ENCODE results near the gene SP6. TPM values are rescaled to one million over a fixed set of nuclear protein-coding genes. Genes with fewer than 3 reads are reported as not detected.

The SP6 gene
- total and polyA plus RNA-seq, 9 donors, result 0.18 to 3.2 (median 1.2) TPM

DNA sequence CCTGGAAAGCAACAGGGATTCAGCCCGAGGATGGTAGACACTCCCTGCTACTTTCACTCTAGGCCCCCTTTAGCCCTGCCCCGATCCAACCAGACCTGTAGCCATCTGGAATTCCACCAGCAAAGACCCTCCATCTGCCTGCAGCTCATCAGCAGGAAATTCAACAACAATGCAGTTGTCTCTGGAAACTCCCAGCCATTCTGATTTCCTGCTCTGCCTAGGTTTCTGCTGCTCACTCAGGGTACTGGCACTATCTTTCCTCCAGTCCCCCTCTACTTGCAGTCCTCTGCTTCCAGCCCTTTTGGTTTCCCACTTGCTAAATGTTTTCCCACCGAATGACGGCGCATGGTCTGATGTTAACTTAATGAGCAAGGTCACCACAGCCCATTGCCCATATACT, 2.7 kb upstream of the SP6 start:
- 15% methylated on average over 5 of the region's 5 CpGs for whole genome bisulfite sequencing (ENCODE audit: insufficient coverage)
- Histone ChIP-seq H3K4me3 (ENCODE audit: low read length) (no peak overlapping the region), H3K27me3 (ENCODE audit: control insufficient read depth, insufficient read depth, low read length) (peaks cover 92% of the 10 kb centered on the region), H3K36me3 (ENCODE audit: control insufficient read depth, insufficient read depth, low read length) (no peaks in the 10 kb centered on the region), H3K9me3 (replicated peaks; ENCODE audit: control insufficient read depth, low read depth, low read length) (no peaks in the 10 kb centered on the region), H3K27ac (ENCODE audit: low read length) (no peak overlapping the region), H3K4me1 (ENCODE audit: control insufficient read depth, insufficient read depth, low read length) (peaks cover 14% of the 10 kb centered on the region)
- no peak for DNase-seq

DNA sequence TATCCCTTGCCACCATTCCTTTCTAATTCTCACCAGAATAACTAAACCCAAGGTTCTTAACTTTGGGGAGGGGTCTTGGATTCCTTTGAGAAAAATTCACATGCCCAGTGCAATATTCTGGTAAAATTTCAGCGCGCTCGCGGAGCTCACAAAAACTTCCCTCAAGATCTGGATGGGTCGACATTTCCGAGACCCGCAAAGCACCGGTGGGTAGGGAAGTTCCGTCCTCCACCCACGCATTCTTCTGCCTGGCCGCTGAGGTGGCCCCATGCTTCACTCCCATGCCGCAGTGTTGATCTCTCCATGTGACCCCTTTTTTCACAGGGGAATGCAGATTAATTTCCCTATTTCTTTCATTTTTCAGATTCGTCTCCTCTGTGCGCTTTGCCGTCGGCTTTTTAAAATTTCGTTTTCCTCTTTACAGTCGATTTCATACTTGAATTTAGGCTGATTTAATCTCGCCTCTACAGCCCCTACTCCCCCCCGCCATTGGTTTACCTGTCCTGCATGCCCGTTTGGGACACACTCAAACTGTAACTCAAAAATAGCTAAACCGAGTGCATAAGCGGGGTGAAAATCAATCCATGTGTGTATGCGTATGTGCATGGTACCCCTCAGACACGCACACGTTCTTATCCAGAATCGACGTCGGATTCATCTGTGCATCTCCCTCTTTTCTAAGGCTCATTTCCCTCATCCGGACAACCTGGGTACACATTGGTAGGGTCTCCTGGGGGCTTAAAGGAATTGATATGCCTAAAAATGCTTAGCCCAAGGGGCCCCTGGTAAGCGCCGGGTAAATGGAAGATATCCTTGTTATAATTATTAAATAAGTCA, 1.4 kb upstream of the SP6 start:
- Histone ChIP-seq H3K36me3 (ENCODE audit: control insufficient read depth, insufficient read depth, low read length) (no peaks in the 10 kb centered on the region), H3K4me3 (ENCODE audit: low read length) (no peak overlapping the region), H3K4me1 (ENCODE audit: control insufficient read depth, insufficient read depth, low read length) (peaks cover 14% of the 10 kb centered on the region), H3K9me3 (replicated peaks; ENCODE audit: control insufficient read depth, low read depth, low read length) (no peaks in the 10 kb centered on the region), H3K27ac (ENCODE audit: low read length) (no peak overlapping the region), H3K27me3 (ENCODE audit: control insufficient read depth, insufficient read depth, low read length) (peaks cover 97% of the 10 kb centered on the region)
- 21% methylated on average over 21 of the region's 32 CpGs for WGBS (ENCODE audit: insufficient coverage)
- DNase-seq, result no peak

DNA sequence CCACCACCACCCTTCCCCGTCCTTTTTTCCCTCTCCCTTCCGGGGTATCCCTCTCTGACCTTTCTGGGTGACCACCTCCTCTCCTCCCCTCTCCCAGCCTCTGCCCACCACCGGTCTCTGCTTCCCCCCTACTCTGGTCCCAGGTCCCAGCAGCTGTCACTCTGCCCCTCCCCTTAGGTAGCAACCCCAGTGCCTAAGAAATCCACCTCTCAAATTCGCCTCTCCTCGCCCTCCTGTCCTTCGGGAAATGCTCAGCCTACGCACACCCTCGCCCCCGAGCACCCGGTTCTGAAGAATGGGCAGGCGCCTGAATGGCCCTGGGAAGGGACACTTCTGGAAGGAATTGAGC, 775 bp upstream of the SP6 start:
- H3K9me3 ChIP-seq (replicated peaks; ENCODE audit: control insufficient read depth, low read depth, low read length), result no peaks in the 10 kb centered on the region
- no peaks in the 10 kb centered on the region for H3K36me3 ChIP-seq (ENCODE audit: control insufficient read depth, insufficient read depth, low read length)
- peaks cover 14% of the 10 kb centered on the region for H3K4me1 ChIP-seq (ENCODE audit: control insufficient read depth, insufficient read depth, low read length)
- peaks cover 98% of the 10 kb centered on the region for H3K27me3 ChIP-seq (ENCODE audit: control insufficient read depth, insufficient read depth, low read length)
- H3K27ac ChIP-seq (ENCODE audit: low read length), result no peak overlapping the region
- no peak for DNase-seq
- WGBS (ENCODE audit: insufficient coverage), result 17% methylated on average over 11 of the region's 11 CpGs
- H3K4me3 ChIP-seq (ENCODE audit: low read length), result no peak overlapping the region

DNA sequence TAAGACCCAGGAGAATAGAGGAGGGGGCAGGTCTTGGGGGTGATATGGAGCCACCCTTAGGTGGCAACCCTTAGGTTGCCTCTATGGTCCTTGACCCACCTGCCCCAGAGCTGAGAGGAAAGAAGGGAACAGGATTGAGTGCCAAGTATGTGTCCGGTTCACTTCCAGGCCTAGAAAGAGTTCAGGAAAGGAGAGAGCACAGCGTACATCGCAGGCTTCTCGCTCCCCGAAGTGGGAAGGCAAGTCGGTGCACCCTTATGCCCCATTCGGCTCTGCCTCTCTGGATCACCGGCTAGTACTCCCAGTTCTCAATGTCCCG, 631 bp downstream of the SP6 start:
- H3K9me3 ChIP-seq (replicated peaks; ENCODE audit: control insufficient read depth, low read depth, low read length), result no peaks in the 10 kb centered on the region
- H3K36me3 ChIP-seq (ENCODE audit: control insufficient read depth, insufficient read depth, low read length), result no peaks in the 10 kb centered on the region
- no peak overlapping the region for H3K27ac ChIP-seq (ENCODE audit: low read length)
- peaks cover 11% of the 10 kb centered on the region for H3K4me1 ChIP-seq (ENCODE audit: control insufficient read depth, insufficient read depth, low read length)
- H3K4me3 ChIP-seq (ENCODE audit: low read length), result peak overlapping the region; percentile 22
- H3K27me3 ChIP-seq (ENCODE audit: control insufficient read depth, insufficient read depth, low read length), result peaks cover 98% of the 10 kb centered on the region
- WGBS (ENCODE audit: insufficient coverage), result 19% methylated on average over 8 of the region's 9 CpGs
- no peak for DNase-seq

DNA sequence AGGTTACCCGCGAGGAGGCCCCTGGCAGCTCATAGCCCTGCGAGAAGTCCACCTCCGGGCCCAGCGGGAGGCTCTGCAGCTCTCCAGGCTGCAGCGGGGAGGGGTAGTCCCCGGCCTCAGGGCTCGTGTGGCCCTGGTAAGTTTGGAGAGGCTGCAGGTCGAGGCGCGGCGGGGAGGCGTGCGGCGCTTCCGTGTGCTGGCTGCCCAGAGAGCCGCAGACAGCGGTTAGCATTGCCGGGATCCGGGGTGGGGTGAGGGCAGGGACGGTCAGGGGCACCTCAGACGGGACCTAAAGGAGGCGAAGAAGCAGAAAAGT, 2.8 kb downstream of the SP6 start:
- no peak for DNase-seq
- Histone ChIP-seq H3K4me1 (ENCODE audit: control insufficient read depth, insufficient read depth, low read length) (peaks cover 19% of the 10 kb centered on the region), H3K27ac (ENCODE audit: low read length) (no peak overlapping the region), H3K4me3 (ENCODE audit: low read length) (no peak overlapping the region), H3K36me3 (ENCODE audit: control insufficient read depth, insufficient read depth, low read length) (no peaks in the 10 kb centered on the region), H3K27me3 (ENCODE audit: control insufficient read depth, insufficient read depth, low read length) (peaks cover 91% of the 10 kb centered on the region), H3K9me3 (replicated peaks; ENCODE audit: control insufficient read depth, low read depth, low read length) (no peaks in the 10 kb centered on the region)
- 22% methylated on average over 19 of the region's 23 CpGs for WGBS (ENCODE audit: insufficient coverage)

DNA sequence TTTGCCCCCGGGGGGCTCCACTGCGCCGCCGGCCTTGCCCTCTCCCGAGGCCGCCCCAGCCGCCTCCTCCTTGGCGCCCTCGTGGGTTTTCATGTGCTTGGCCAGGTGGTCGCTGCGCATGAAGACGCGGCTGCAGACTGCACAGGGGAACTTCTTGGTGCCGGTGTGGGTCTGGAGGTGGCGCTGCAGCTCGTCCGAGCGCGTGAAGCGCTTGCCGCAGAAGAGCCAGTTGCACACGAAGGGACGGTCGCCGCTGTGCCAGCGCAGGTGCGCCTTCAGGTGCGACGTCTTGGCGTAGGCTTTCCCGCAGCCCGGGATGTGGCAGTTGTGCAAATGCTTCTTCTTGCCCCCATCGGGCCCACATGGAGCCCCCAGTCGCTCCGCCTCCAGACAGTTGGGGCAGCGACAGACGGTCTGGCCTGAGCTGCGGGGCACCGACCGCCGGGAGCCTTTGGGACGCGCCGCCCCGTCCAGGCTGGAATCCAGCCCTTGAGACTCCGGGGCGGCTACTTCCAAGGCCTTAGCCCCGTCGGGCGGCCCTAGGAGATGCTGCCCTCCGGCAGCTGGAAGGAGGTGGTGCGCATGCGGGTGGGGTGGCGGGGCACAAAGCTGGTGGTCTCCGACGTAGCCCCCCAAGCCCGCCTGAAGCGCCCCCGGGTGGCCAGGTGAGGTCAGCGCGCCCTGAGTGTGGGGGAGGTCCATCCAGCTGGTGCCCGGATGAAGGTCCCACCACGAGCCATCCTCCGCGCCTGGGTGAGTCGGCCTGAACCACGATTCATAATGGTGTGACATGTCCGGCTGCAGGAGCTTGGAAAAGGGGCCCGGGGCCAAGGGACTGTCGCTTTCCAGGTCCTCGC, 3.4 kb downstream of the SP6 start:
- H3K36me3 ChIP-seq (ENCODE audit: control insufficient read depth, insufficient read depth, low read length), result no peaks in the 10 kb centered on the region
- WGBS (ENCODE audit: insufficient coverage), result 17% methylated on average over 71 of the region's 71 CpGs
- peaks cover 85% of the 10 kb centered on the region for H3K27me3 ChIP-seq (ENCODE audit: control insufficient read depth, insufficient read depth, low read length)
- H3K9me3 ChIP-seq (replicated peaks; ENCODE audit: control insufficient read depth, low read depth, low read length), result no peaks in the 10 kb centered on the region
- H3K4me1 ChIP-seq (ENCODE audit: control insufficient read depth, insufficient read depth, low read length), result peaks cover 19% of the 10 kb centered on the region
- no peak overlapping the region for H3K4me3 ChIP-seq (ENCODE audit: low read length)
- no peak for DNase-seq
- H3K27ac ChIP-seq (ENCODE audit: low read length), result no peak overlapping the region

DNA sequence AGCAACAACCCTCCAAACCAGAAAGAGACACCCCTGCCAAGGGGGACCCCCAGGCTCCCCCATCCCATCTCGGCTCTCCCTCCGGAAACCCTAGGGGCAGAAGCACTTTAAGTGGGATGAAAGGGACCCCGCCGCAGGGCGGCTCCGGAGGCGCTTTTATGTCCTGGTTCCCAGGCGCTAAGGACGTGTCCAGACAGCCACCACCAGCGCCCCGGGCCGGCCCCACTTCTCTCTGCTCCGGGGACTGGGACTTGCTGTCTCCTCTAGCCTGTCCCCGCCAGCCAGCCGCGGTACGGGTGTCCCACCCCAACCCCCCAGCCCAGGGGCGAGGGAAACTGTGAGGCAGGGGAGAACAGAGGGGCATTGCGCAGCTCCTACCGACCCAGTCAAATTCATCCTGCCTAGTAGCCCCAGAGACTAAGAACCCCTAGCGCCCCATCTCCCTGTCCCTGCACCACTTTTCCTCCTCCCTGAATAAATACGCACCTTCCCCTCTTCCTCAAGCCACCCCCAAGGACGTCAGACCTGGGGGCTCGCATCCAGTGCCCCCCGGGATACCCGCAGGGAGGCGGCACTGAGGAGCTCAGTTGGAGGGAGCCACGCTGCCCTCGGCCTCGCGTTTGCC, 4.1 kb downstream of the SP6 start:
- Histone ChIP-seq H3K4me3 (ENCODE audit: low read length) (no peak overlapping the region), H3K36me3 (ENCODE audit: control insufficient read depth, insufficient read depth, low read length) (no peaks in the 10 kb centered on the region), H3K27me3 (ENCODE audit: control insufficient read depth, insufficient read depth, low read length) (peaks cover 77% of the 10 kb centered on the region), H3K27ac (ENCODE audit: low read length) (no peak overlapping the region), H3K4me1 (ENCODE audit: control insufficient read depth, insufficient read depth, low read length) (peaks cover 14% of the 10 kb centered on the region), H3K9me3 (replicated peaks; ENCODE audit: control insufficient read depth, low read depth, low read length) (no peaks in the 10 kb centered on the region)
- no peak for DNase-seq
- 24% methylated on average over 14 of the region's 31 CpGs for WGBS (ENCODE audit: insufficient coverage)

DNA sequence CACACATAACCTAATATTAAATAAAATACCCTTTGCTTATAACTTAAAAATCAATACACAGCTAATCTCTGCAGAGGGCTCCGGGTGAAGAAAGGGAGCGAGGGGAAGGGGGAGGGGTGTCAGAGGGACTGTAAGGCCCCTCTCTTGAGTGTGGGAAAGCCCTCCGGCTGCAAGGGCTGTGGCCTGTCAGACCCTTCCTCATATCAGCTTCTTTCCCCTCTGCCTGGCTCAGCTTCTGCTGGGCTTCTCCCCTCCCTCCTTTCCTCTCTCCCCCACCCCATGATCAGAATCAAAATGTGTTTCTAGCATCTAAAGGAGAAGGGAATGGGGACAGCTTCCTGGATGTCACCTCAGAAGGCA, 5.3 kb downstream of the SP6 start:
- no CpG with 5 or more reads among the region's 3 CpGs for WGBS (ENCODE audit: insufficient coverage)
- no peaks in the 10 kb centered on the region for H3K9me3 ChIP-seq (replicated peaks; ENCODE audit: control insufficient read depth, low read depth, low read length)
- H3K27ac ChIP-seq (ENCODE audit: low read length), result no peak overlapping the region
- H3K36me3 ChIP-seq (ENCODE audit: control insufficient read depth, insufficient read depth, low read length), result no peaks in the 10 kb centered on the region
- no peak overlapping the region for H3K4me3 ChIP-seq (ENCODE audit: low read length)
- DNase-seq, result no peak
- peaks cover 15% of the 10 kb centered on the region for H3K4me1 ChIP-seq (ENCODE audit: control insufficient read depth, insufficient read depth, low read length)
- peaks cover 66% of the 10 kb centered on the region for H3K27me3 ChIP-seq (ENCODE audit: control insufficient read depth, insufficient read depth, low read length)

DNA sequence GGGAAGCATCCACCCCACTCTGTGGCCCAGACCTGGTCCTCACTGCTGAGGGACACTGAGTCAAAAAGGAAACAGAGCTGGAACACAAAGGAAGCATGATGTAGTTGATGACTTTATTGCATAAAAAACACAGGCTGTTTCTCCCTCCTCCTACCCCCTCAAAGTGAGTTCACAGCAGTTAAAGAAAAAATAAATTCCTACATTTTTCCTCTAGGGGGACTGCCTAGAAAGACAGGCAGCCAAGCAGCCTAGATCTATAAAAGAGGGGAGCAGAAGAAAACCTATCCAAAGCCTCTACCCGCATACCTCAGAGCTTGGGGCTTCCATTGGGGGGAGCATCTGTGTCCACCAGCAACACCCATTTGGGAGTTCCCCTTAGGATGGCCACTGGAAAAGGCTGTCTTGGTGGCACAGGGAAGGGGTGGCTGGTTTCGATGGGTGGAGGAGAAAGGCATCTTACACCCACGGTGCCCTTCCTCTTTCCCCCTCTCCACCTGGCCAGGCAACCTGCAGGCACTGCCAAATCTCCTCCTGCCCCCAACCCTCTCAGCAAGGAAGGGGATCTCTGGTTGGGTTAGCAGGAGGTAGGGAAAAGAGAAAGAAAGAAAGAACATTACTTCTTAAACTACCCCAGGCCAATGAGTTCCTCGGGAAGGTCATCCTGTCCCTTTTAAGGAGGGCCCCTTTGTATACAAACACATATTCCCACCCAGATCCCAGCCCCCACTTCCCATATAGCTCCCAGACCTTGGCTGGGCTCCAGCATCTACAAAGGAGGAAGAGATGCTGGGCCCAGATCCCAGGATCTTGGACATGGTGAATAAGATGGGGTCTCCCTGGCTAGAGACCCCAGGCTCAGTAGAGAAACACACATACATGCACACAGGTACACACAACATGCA, 5.9 kb downstream of the SP6 start:
- Histone ChIP-seq H3K9me3 (replicated peaks; ENCODE audit: control insufficient read depth, low read depth, low read length) (no peaks in the 10 kb centered on the region), H3K36me3 (ENCODE audit: control insufficient read depth, insufficient read depth, low read length) (no peaks in the 10 kb centered on the region), H3K27me3 (ENCODE audit: control insufficient read depth, insufficient read depth, low read length) (peaks cover 60% of the 10 kb centered on the region), H3K4me3 (ENCODE audit: low read length) (no peak overlapping the region), H3K27ac (ENCODE audit: low read length) (no peak overlapping the region), H3K4me1 (ENCODE audit: control insufficient read depth, insufficient read depth, low read length) (peaks cover 21% of the 10 kb centered on the region)
- no peak for DNase-seq
- WGBS (ENCODE audit: insufficient coverage), result no CpG with 5 or more reads among the region's 4 CpGs

DNA sequence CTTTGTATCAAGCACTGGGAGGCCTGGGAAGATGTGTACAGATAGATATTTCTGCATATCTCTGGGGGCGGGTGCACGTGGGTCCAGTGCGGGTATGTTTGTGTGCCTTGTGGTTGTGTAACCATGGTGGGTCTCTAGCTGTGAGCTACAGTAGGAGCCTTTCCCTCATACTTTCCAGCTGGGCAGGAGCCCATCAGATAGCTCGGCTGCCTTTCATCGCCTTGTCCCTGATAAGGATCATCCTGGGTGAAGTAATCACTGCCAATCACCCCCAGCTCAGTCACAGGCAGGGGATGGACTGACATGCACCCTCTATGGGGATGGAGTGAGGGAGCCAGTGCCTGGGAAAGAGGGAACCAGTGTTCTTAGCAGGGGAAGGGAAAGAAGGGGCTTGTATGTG, 6.7 kb downstream of the SP6 start:
- WGBS (ENCODE audit: insufficient coverage), result 80% methylated on average over 1 of the region's 5 CpGs
- Histone ChIP-seq H3K27me3 (ENCODE audit: control insufficient read depth, insufficient read depth, low read length) (peaks cover 51% of the 10 kb centered on the region), H3K27ac (ENCODE audit: low read length) (no peak overlapping the region), H3K36me3 (ENCODE audit: control insufficient read depth, insufficient read depth, low read length) (peaks cover 4% of the 10 kb centered on the region), H3K4me3 (ENCODE audit: low read length) (no peak overlapping the region), H3K9me3 (replicated peaks; ENCODE audit: control insufficient read depth, low read depth, low read length) (no peaks in the 10 kb centered on the region), H3K4me1 (ENCODE audit: control insufficient read depth, insufficient read depth, low read length) (peaks cover 28% of the 10 kb centered on the region)
- DNase-seq, result no peak
